ENCODE measurements around the gene IGSF9. TPM values are rescaled to one million over a fixed set of nuclear protein-coding genes. Genes with fewer than 3 reads are reported as not detected.
A peak's percentile ranks its signal among the peaks of the same experiment; 100 is the strongest.

The IGSF9 gene
- polyA plus RNA-seq, 1 donor, result 107 TPM

- no CpG with 5 or more reads among the region's 16 CpGs for WGBS (ENCODE audit: insufficient coverage, low lambda C conversion rate)
- H3K27ac ChIP-seq (ENCODE audit: low read length), result peak overlapping the region; percentile 20
Measured at GRCh38 chr1:159927211-159927848, 18.1 kb downstream of the IGSF9 start.

GRCh38 chr1:159925719-159926078 is 19.7 kb downstream of the IGSF9 start:
- Histone ChIP-seq H3K27ac (ENCODE audit: low read length) (peak overlapping the region; percentile 77), H3K27me3 (ENCODE audit: control insufficient read depth, insufficient read depth, low read length) (no peaks in the 10 kb centered on the region), H3K4me3 (ENCODE audit: low read length) (peak overlapping the region; percentile 76), H3K36me3 (ENCODE audit: control insufficient read depth, insufficient read depth, low read length) (peaks cover 42% of the 10 kb centered on the region), H3K9me3 (ENCODE audit: control insufficient read depth, low read depth, low read length) (peaks cover 2% of the 10 kb centered on the region), H3K4me1 (ENCODE audit: control insufficient read depth, insufficient read depth, low read length) (peaks cover 54% of the 10 kb centered on the region)
- no peak for DNase-seq
- WGBS (ENCODE audit: insufficient coverage, low lambda C conversion rate), result no CpG with 5 or more reads among the region's 7 CpGs

More at GRCh38 chr1:159927211-159927848, 18.1 kb downstream of the IGSF9 start:
- H3K4me3 ChIP-seq (ENCODE audit: low read length), result no peak overlapping the region
- DNase-seq, result peak in 1 of 2 donors; percentile 55
- no peaks in the 10 kb centered on the region for H3K27me3 ChIP-seq (ENCODE audit: control insufficient read depth, insufficient read depth, low read length)
- H3K36me3 ChIP-seq (ENCODE audit: control insufficient read depth, insufficient read depth, low read length), result peaks cover 51% of the 10 kb centered on the region
- peaks cover 47% of the 10 kb centered on the region for H3K4me1 ChIP-seq (ENCODE audit: control insufficient read depth, insufficient read depth, low read length)
- H3K9me3 ChIP-seq (ENCODE audit: control insufficient read depth, low read depth, low read length), result peaks cover 2% of the 10 kb centered on the region

GRCh38 chr1:159924791-159925718 is 20.4 kb downstream of the IGSF9 start, which contains the start of gene TAGLN2:
Gene TAGLN2, minus strand, starts transcription at chr1:159925507. Its CDS starts 4,998 bp downstream, at chr1:159920509.
- H3K4me3 ChIP-seq (ENCODE audit: low read length), result peak within 1 kb of the TSS; percentile 76
- peaks cover 52% of the 10 kb centered on the region for H3K4me1 ChIP-seq (ENCODE audit: control insufficient read depth, insufficient read depth, low read length)
- peak within 1 kb of the TSS; percentile 77 for H3K27ac ChIP-seq (ENCODE audit: low read length)
- no peaks in the 10 kb centered on the region for H3K27me3 ChIP-seq (ENCODE audit: control insufficient read depth, insufficient read depth, low read length)
- H3K9me3 ChIP-seq (ENCODE audit: control insufficient read depth, low read depth, low read length), result peaks cover 2% of the 10 kb centered on the region
- no CpG with 5 or more reads among the region's 58 CpGs for WGBS (ENCODE audit: insufficient coverage, low lambda C conversion rate)
- peaks cover 42% of the 10 kb centered on the region for H3K36me3 ChIP-seq (ENCODE audit: control insufficient read depth, insufficient read depth, low read length)
- peak; percentile 88 to 92 for DNase-seq

- Histone ChIP-seq H3K27me3 (ENCODE audit: control insufficient read depth, insufficient read depth, low read length) (no peaks in the 10 kb centered on the region), H3K4me1 (ENCODE audit: control insufficient read depth, insufficient read depth, low read length) (peaks cover 51% of the 10 kb centered on the region), H3K36me3 (ENCODE audit: control insufficient read depth, insufficient read depth, low read length) (peaks cover 42% of the 10 kb centered on the region), H3K27ac (ENCODE audit: low read length) (peak overlapping the region; percentile 77), H3K9me3 (ENCODE audit: control insufficient read depth, low read depth, low read length) (no peaks in the 10 kb centered on the region), H3K4me3 (ENCODE audit: low read length) (peak overlapping the region; percentile 76)
- DNase-seq, result peak in 1 of 2 donors; percentile 82
- WGBS (ENCODE audit: insufficient coverage, low lambda C conversion rate), result no CpG with 5 or more reads among the region's 31 CpGs
Measured at GRCh38 chr1:159924025-159924790, 21.2 kb downstream of the IGSF9 start.

GRCh38 chr1:159923203-159924024 is 22.0 kb downstream of the IGSF9 start:
- H3K4me3 ChIP-seq (ENCODE audit: low read length), result peak overlapping the region; percentile 76
- DNase-seq, result peak; percentile 85 to 89
- peaks cover 50% of the 10 kb centered on the region for H3K4me1 ChIP-seq (ENCODE audit: control insufficient read depth, insufficient read depth, low read length)
- peaks cover 42% of the 10 kb centered on the region for H3K36me3 ChIP-seq (ENCODE audit: control insufficient read depth, insufficient read depth, low read length)
- H3K27me3 ChIP-seq (ENCODE audit: control insufficient read depth, insufficient read depth, low read length), result no peaks in the 10 kb centered on the region
- peak overlapping the region; percentile 77 for H3K27ac ChIP-seq (ENCODE audit: low read length)
- WGBS (ENCODE audit: insufficient coverage, low lambda C conversion rate), result no CpG with 5 or more reads among the region's 20 CpGs
- H3K9me3 ChIP-seq (ENCODE audit: control insufficient read depth, low read depth, low read length), result no peaks in the 10 kb centered on the region

- peaks cover 50% of the 10 kb centered on the region for H3K4me1 ChIP-seq (ENCODE audit: control insufficient read depth, insufficient read depth, low read length)
- peaks cover 44% of the 10 kb centered on the region for H3K36me3 ChIP-seq (ENCODE audit: control insufficient read depth, insufficient read depth, low read length)
- WGBS (ENCODE audit: insufficient coverage, low lambda C conversion rate), result no CpG with 5 or more reads among the region's 8 CpGs
- peak overlapping the region; percentile 76 for H3K4me3 ChIP-seq (ENCODE audit: low read length)
- DNase-seq, result peak in 1 of 2 donors; percentile 71
- H3K27me3 ChIP-seq (ENCODE audit: control insufficient read depth, insufficient read depth, low read length), result no peaks in the 10 kb centered on the region
- no peaks in the 10 kb centered on the region for H3K9me3 ChIP-seq (ENCODE audit: control insufficient read depth, low read depth, low read length)
- H3K27ac ChIP-seq (ENCODE audit: low read length), result peak overlapping the region; percentile 77
Measured at GRCh38 chr1:159922511-159923202, 22.8 kb downstream of the IGSF9 start.

- H3K27me3 ChIP-seq (ENCODE audit: control insufficient read depth, insufficient read depth, low read length), result no peaks in the 10 kb centered on the region
- no peaks in the 10 kb centered on the region for H3K9me3 ChIP-seq (ENCODE audit: control insufficient read depth, low read depth, low read length)
- H3K27ac ChIP-seq (ENCODE audit: low read length), result peak overlapping the region; percentile 77
- peak overlapping the region; percentile 76 for H3K4me3 ChIP-seq (ENCODE audit: low read length)
- H3K36me3 ChIP-seq (ENCODE audit: control insufficient read depth, insufficient read depth, low read length), result peaks cover 42% of the 10 kb centered on the region
- H3K4me1 ChIP-seq (ENCODE audit: control insufficient read depth, insufficient read depth, low read length), result peaks cover 48% of the 10 kb centered on the region
- no CpG with 5 or more reads among the region's 18 CpGs for WGBS (ENCODE audit: insufficient coverage, low lambda C conversion rate)
- no peak for DNase-seq
Measured at GRCh38 chr1:159921700-159922504, 23.5 kb downstream of the IGSF9 start.

- no CpG with 5 or more reads among the region's 1 CpG for WGBS (ENCODE audit: insufficient coverage, low lambda C conversion rate)
- no peak for DNase-seq
- peaks cover 54% of the 10 kb centered on the region for H3K4me1 ChIP-seq (ENCODE audit: control insufficient read depth, insufficient read depth, low read length)
Measured at GRCh38 chr1:159921251-159921650, 24.2 kb downstream of the IGSF9 start.

More at GRCh38 chr1:159921251-159921650, 24.2 kb downstream of the IGSF9 start:
- no peaks in the 10 kb centered on the region for H3K27me3 ChIP-seq (ENCODE audit: control insufficient read depth, insufficient read depth, low read length)
- H3K36me3 ChIP-seq (ENCODE audit: control insufficient read depth, insufficient read depth, low read length), result peaks cover 42% of the 10 kb centered on the region
- H3K4me3 ChIP-seq (ENCODE audit: low read length), result no peak overlapping the region
- H3K27ac ChIP-seq (ENCODE audit: low read length), result no peak overlapping the region
- H3K9me3 ChIP-seq (ENCODE audit: control insufficient read depth, low read depth, low read length), result no peaks in the 10 kb centered on the region

Measured in large intestine (tissue), 3 donors.